Esophagus (tissue), 2 donors: ENCODE data around the gene EIF4E3. TPM values are rescaled to one million over a fixed set of nuclear protein-coding genes. Genes with fewer than 3 reads are reported as not detected.
A peak's percentile ranks its signal among the peaks of the same experiment; 100 is the strongest.

Source experiments
- H3K27ac ChIP-seq, 2 donors: one replicate each; pipeline ENCODE4 v1.5.1; 2013; ENCODE audit warnings: low read depth in 2 of 2, mild to moderate bottlenecking in 2 of 2, inconsistent platforms in 1 of 2, low read length in 1 of 2, moderate library complexity in 1 of 2
- H3K27me3 ChIP-seq, 2 donors: one replicate each; pipeline ENCODE4 v1.6.1; 2013; ENCODE audit warnings: low read length in 2 of 2, control low read depth in 1 of 2, mild to moderate bottlenecking in 1 of 2; ENCODE audit not compliant: insufficient read depth in 2 of 2, control insufficient read depth in 1 of 2
- H3K36me3 ChIP-seq, 2 donors: one replicate each; pipeline ENCODE4 v1.6.1; 2013; ENCODE audit warnings: low read length in 1 of 2; ENCODE audit not compliant: control insufficient read depth in 2 of 2, insufficient read depth in 2 of 2
- H3K4me1 ChIP-seq, 2 donors: one replicate each; pipeline ENCODE4 v1.6.1; 2013; ENCODE audit warnings: low read length in 1 of 2; ENCODE audit not compliant: control insufficient read depth in 2 of 2, insufficient read depth in 2 of 2
- H3K4me3 ChIP-seq, 2 donors: one replicate each; pipeline ENCODE4 v1.5.1; 2013; ENCODE audit warnings: low read length in 2 of 2, mild to moderate bottlenecking in 2 of 2, low read depth in 1 of 2, moderate library complexity in 1 of 2
- H3K9me3 ChIP-seq, 2 donors: one replicate each; pipeline ENCODE4 v1.6.1; 2013; ENCODE audit warnings: mild to moderate bottlenecking in 2 of 2, low read depth in 1 of 2, low read length in 1 of 2, moderate library complexity in 1 of 2; ENCODE audit not compliant: control insufficient read depth in 2 of 2, insufficient read depth in 1 of 2
- WGBS, 2 donors: extraction: QIAGEN DNeasy Blood & Tissue Kit; methylation state at CpG; one replicate each; pipeline ENCODE4 v1.1.7; 2013; 5-methylcytosine and 5-hydroxymethylcytosine counted together
- polyA plus RNA-seq, 2 donors: library from polyadenylated mRNA; stranded (reverse); fragments of 200-250 nt; gene quantifications; one replicate each; pipeline ENCODE4 v1.2.3, GENCODE V29; 2013
- donor health status: healthy with polysubstance abuse.
- donor health status: Bipolar disorder and iron deficiency.

Gene EIF4E3
- polyA plus RNA-seq, 2 donors = 5.2 to 6.7 TPM

DNA sequence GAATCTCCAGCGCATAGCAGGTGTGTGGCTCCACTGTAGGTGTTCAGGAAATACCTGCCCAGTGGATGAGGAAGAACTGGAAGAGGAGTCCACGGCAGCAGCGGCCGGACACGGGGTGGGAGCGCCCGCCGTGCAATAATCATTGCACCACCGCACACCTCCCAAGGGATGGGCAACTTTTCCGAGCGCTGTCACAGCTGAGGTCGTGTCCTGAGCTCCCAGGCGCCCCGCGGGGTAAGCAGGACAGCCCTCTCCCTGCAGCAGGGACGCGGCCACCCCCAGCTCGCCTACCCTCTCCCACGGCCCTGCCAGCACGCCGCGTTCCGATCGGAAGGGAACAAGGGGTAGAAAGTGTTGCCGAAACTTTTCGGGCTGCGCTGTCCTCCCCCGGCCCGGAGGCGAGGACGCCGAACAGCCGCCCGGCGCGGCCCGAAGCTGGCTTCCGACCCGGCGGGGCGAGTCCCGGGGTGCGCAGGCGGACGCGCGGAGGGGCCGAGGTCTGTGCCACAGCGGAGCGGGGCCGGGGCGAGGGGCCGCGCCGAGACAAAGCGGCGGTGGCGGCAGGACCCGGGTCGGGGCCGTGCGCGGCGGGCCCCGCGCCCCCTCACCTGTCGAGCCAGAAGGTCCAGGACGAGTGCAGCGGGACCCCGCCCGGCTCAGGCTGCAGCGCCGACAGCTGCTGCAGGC is 475 bp downstream of the EIF4E3 start:
- H3K9me3 ChIP-seq = no peaks in the 10 kb centered on the region
- H3K27ac ChIP-seq = peak overlapping the region; percentile 69 to 83
- peak overlapping the region; percentile 83 to 89 for H3K4me3 ChIP-seq
- 0% methylated on average over 50 to 73 of the region's 73 CpGs for WGBS, 2 donors
- H3K27me3 ChIP-seq = no peaks in the 10 kb centered on the region
- H3K36me3 ChIP-seq = no peaks in the 10 kb centered on the region
- peaks cover 3 to 5% of the 10 kb centered on the region in 2 donors for H3K4me1 ChIP-seq

GRCh38 chr3:71724171-71724453 is 1.1 kb downstream of the EIF4E3 start:
- Histone ChIP-seq H3K36me3 (no peaks in the 10 kb centered on the region), H3K27ac (no peak overlapping the region)

DNA sequence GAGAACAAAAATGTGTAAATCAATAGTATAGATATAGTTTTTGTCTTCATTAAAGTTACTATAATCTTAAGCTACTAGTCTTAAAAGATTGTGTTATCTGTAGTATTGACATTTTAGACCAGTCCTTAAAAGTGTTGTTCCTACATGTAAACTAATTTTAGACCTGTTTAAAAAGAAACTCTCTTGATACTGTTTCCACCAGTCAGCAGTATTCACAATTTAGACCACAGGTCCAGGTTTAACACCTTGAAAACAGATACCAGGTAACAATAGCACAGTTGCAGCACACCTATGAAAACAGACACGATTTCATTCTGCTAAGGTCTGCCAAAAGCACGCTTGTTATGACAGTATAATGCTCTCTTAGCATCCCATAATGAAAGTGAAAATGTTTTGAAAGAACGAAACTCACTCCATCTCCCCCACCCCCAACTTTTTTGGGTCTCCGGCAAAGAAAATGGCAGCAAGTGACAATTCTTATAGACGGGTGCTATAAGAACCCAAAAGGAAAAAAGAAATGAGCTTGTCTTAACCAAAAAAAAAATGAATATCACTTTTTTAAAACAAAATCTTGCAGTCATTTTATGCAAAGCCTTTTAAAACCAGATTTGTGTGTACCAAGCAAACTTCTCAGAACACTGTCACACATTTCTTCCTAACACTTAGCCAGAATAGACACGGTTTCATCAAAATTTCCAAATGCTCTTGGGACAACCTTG is 1.6 kb downstream of the EIF4E3 start:
- Histone ChIP-seq H3K27ac (no peak overlapping the region), H3K9me3 (no peaks in the 10 kb centered on the region), H3K27me3 (no peaks in the 10 kb centered on the region), H3K36me3 (no peaks in the 10 kb centered on the region), H3K4me3 (peak overlapping the region in 1 of 2 donors; percentile 89), H3K4me1 (peaks cover 3 to 5% of the 10 kb centered on the region in 2 donors)
- WGBS, 2 donors = 30 to 39% methylated on average over 6 of the region's 6 CpGs

More at GRCh38 chr3:71724171-71724453, 1.1 kb downstream of the EIF4E3 start:
- Histone ChIP-seq H3K4me3 (peak overlapping the region; percentile 83 to 89), H3K4me1 (peaks cover 3 to 5% of the 10 kb centered on the region in 2 donors), H3K27me3 (no peaks in the 10 kb centered on the region), H3K9me3 (no peaks in the 10 kb centered on the region)

DNA sequence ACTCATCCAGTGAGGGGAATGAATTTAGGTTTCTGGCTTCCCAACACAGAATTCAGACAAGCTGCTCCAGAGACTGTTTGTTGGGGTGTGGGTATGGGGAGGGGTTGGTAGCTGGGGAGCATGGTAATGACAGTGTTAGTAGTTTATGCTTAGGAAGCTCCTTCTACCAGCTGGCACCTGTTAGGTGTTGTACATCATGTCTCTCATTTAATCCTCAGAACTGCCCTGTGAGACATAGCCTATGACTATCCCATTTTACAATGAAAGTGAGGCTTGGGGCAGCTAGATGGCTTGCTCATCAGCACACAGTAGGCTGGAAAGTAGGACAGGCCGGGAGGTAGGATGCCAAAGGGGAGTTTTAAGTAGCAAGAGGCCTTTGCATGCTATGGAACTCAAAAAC is 2.5 kb downstream of the EIF4E3 start:
- H3K4me3 ChIP-seq = no peak overlapping the region
- no peaks in the 10 kb centered on the region for H3K9me3 ChIP-seq
- no peaks in the 10 kb centered on the region for H3K36me3 ChIP-seq
- WGBS, 2 donors = 82 to 92% methylated on average over 1 of the region's 1 CpG
- peaks cover 3 to 5% of the 10 kb centered on the region in 2 donors for H3K4me1 ChIP-seq
- H3K27ac ChIP-seq = no peak overlapping the region
- H3K27me3 ChIP-seq = no peaks in the 10 kb centered on the region

DNA sequence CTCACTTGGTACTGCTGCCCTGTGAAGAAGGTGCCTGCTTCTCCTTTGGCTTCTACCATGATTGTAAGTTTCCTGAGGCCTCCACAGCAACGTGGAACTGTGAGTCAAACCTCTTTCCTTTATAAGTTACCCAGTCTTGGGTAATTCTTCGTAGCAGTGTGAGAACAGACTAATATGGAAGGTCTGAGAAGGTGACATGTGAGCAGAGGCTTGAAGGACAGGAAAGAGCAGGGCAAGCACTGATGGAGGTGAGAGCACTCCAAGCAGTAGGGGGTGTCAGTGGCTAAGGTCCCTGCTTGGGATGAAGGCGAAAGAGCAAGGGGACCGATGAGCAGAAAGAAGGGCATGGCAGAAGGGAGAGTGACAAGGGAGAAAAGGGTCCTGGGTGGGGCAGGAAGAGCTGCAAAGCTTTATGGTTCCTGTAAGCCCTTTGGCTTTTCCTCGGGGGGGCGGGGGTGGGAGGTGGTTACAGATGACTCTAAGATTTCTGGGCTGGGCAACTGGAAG is 3.5 kb downstream of the EIF4E3 start:
- Histone ChIP-seq H3K4me3 (no peak overlapping the region), H3K36me3 (no peaks in the 10 kb centered on the region), H3K27ac (no peak overlapping the region), H3K27me3 (no peaks in the 10 kb centered on the region), H3K9me3 (no peaks in the 10 kb centered on the region), H3K4me1 (peaks cover 3 to 5% of the 10 kb centered on the region in 2 donors)
- 80 to 87% methylated on average over 6 of the region's 6 CpGs for WGBS, 2 donors

DNA sequence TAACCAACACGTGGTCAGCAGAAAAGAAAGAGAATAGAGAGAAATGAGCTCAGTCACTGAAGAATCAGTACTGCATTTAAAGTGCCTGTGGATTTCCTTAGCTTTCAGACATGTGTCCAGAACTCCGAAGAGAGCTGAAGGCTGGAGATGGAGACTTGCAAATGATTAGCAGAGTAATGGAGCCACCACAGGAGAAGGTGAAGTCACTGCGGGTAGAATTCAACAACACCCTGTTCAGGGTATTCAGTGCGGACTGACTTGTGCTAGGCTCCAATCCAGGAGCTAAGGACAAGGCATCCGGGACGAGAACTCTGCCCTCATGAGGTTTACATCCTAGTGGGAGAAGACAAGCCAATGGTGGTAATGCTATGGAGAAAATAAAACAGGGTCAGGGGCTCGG is 4.2 kb downstream of the EIF4E3 start:
- Histone ChIP-seq H3K27me3 (no peaks in the 10 kb centered on the region), H3K36me3 (no peaks in the 10 kb centered on the region), H3K4me1 (peaks cover 3 to 5% of the 10 kb centered on the region in 2 donors), H3K9me3 (no peaks in the 10 kb centered on the region), H3K27ac (no peak overlapping the region), H3K4me3 (no peak overlapping the region)
- WGBS, 2 donors = 94 to 95% methylated on average over 7 of the region's 7 CpGs

DNA sequence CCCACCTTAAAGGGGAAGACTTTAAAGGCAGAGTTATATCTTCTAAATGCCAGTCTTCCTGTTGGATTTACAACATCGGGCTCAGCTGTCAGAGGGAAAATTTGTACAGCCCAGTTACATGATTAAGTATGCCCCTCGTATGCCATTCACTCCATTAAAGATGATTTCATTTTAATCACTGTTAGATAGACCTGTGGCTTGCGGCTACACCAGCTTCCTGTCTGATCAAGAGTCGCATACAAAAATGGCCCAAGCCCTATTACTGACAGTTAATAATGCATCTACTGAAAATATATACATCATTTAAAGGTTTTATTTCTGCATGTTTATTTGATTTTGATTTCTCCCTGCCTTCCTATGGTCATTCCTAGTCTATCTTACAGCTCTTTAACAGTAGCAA is 7.1 kb downstream of the EIF4E3 start:
- no peaks in the 10 kb centered on the region for H3K4me1 ChIP-seq
- H3K9me3 ChIP-seq = no peaks in the 10 kb centered on the region
- no peaks in the 10 kb centered on the region for H3K27me3 ChIP-seq
- no peaks in the 10 kb centered on the region for H3K36me3 ChIP-seq
- WGBS, 2 donors = 74 to 78% methylated on average over 4 of the region's 4 CpGs
- H3K4me3 ChIP-seq = no peak overlapping the region
- no peak overlapping the region for H3K27ac ChIP-seq

DNA sequence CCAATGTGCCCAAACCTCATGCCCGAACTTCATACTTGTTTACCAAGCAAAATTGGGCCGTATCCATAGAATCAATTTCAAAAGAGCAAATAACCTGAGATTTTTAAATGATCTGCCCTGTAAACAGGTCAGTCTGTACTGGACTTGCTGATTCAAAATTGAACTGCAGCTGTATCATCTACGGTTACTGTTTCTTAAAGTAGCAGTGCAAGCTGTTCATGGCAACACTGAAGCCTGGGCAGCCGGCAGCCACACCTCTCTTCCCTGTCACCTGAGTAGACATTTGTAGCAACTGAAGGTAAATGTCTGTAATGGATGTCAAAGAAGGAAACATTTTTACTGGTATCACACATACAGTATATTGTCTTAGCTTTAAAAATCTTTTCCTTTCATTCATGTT is 10.6 kb downstream of the EIF4E3 start:
- Histone ChIP-seq H3K27me3 (no peaks in the 10 kb centered on the region), H3K9me3 (no peaks in the 10 kb centered on the region), H3K4me1 (no peaks in the 10 kb centered on the region), H3K36me3 (peaks cover 0 to 3% of the 10 kb centered on the region in 2 donors), H3K27ac (no peak overlapping the region), H3K4me3 (no peak overlapping the region)
- WGBS, 2 donors = 88 to 90% methylated on average over 4 of the region's 4 CpGs

DNA sequence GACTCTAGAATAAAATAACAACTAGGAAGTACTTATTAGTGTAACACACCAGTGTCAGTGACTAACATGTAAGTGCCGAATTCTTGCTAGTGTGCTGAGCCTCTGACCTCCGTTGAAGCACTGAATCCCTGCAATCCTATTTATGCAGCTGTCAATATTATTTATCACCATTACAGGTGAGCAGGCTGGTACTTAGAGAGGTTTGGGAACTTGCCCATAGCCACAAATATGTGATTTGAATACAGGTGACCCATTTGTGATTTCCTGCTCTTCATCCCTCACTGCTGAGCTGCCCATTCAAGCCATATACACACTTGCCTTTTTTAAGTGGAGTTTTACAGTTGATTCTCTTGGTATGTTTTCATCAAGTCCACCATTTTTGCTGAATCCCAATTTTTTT is 12.2 kb downstream of the EIF4E3 start:
- Histone ChIP-seq H3K4me1 (no peaks in the 10 kb centered on the region), H3K27ac (no peak overlapping the region), H3K4me3 (no peak overlapping the region), H3K36me3 (peaks cover 0 to 3% of the 10 kb centered on the region in 2 donors), H3K27me3 (no peaks in the 10 kb centered on the region), H3K9me3 (no peaks in the 10 kb centered on the region)
- WGBS, 2 donors = 53 to 57% methylated on average over 2 of the region's 2 CpGs
